MG63 (cell line): Measurements from ENCODE around the gene TM9SF1. TPM values are rescaled to one million over a fixed set of nuclear protein-coding genes. Genes with fewer than 3 reads are reported as not detected.

ENCODE experiments used
- DNase-seq: peaks from one replicate; pipeline ENCODE4 v3.0.0-alpha.2; 2020
- H3K27me3 ChIP-seq: fragments of 250-450 bp; sonication (Bioruptor Pico); 2 replicates; pipeline ENCODE4 v1.5.1; 2020; ENCODE audit warnings: mild to moderate bottlenecking, moderate library complexity
- H3K36me3 ChIP-seq: fragments of 250-450 bp; sonication (Bioruptor Pico); 2 replicates; pipeline ENCODE4 v1.5.1; 2020; ENCODE audit warnings: mild to moderate bottlenecking, moderate library complexity
- H3K4me3 ChIP-seq: fragments of 250-450 bp; sonication (Bioruptor Pico); 2 replicates; pipeline ENCODE4 v1.5.1; 2020; ENCODE audit warnings: mild to moderate bottlenecking, moderate library complexity
- H3K9me3 ChIP-seq: fragments of 250-450 bp; sonication (Bioruptor Pico); 2 replicates; pipeline ENCODE4 v1.5.1; 2020; ENCODE audit warnings: mild to moderate bottlenecking, moderate library complexity
- total RNA-seq: library from RNA; depleted of rRNA; stranded (reverse); fragments of >200 nt; shearing (Covaris generic); gene quantifications from 2 replicates; pipeline ENCODE4 v1.2.3, GENCODE V29; 2014; ENCODE audit warnings: low replicate concordance; rRNA removed

Gene TM9SF1, protein sequence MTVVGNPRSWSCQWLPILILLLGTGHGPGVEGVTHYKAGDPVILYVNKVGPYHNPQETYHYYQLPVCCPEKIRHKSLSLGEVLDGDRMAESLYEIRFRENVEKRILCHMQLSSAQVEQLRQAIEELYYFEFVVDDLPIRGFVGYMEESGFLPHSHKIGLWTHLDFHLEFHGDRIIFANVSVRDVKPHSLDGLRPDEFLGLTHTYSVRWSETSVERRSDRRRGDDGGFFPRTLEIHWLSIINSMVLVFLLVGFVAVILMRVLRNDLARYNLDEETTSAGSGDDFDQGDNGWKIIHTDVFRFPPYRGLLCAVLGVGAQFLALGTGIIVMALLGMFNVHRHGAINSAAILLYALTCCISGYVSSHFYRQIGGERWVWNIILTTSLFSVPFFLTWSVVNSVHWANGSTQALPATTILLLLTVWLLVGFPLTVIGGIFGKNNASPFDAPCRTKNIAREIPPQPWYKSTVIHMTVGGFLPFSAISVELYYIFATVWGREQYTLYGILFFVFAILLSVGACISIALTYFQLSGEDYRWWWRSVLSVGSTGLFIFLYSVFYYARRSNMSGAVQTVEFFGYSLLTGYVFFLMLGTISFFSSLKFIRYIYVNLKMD
- total RNA-seq, result 25.2 and 39.3 TPM in 2 replicates

DNA sequence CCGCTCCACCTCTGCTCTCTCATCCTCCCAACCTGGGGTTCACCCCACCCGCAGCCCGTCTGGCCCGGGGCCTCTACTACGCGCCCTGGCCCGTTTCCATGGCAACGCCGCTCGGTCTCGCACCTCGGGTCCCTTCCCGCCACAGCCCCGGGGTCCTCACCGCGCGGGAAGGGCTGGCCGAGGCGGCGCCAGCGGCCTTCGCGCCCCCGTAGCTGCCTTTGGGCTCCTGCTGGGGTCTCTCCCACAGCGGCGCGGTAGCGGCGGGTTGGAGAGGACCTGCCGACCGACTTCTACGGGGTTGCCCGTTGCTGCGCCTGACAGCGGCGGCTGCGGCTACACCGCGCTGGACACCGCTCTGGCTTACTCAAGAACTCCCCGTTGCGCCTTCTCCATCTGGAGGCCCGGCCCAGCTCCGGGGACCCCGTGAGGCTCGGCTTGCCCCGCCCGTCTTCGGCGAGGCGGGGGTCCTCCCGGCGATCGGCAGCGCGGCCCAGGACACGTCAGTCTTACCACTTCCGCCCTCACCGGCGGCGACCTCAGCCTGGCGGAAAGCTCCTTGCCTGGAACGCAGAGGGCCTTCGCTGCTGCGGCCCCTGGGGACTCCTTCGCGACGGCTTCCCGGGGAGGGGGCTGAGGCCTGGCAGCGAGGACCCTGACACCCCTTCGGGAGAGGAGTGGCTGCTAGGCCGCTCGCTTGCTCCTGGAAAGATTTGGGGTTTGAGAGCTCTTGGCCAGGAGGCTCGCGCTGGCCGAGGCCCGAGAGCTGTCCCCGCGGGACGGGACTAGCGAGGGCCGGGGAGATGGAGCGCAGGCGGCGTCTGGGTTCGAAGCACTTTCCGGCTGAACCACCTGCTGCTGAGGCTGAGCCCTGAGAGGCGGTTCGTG, at the start of gene TM9SF1:
Gene TM9SF1, minus strand, starts transcription at position 256 of the 885 bp plus-strand sequence. CDS start 422 bp downstream, outside the sequence.
- Histone ChIP-seq H3K36me3 (peaks cover 3% of the 10 kb centered on the region; the same call in 1 of the 2 replicates), H3K27me3 (no peaks in the 10 kb centered on the region), H3K4me3 (peak within 1 kb of the TSS; percentile 82), H3K9me3 (no peaks in the 10 kb centered on the region)
- peak; percentile 83 for DNase-seq

DNA sequence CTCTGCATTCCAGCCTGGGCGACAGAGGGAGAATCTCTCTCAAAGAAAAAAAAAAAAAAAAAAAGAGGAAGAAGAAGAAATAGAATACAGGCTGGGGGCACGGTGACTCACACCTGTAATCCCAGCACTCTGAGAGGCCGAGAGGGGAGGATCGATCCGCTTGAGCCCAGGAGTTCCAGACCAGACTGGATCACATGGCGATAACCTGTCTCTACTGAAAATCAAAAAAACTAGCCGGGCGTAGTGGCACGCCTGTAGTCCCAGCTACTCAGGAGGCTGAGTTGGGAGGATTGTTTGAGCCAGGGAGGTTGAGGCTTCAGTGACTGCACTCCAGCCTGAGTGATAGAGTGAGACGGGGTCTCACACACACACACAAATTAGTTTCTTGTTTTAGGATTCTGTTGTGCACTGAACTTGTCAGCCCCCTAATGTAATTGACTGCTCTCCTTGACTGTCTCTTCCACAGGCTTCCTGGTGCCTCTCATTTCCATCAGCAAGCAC, 48.1 kb upstream of the TM9SF1 start:
- no peaks in the 10 kb centered on the region for H3K27me3 ChIP-seq
- no peaks in the 10 kb centered on the region for H3K9me3 ChIP-seq
- DNase-seq, result no peak
- H3K4me3 ChIP-seq, result peak overlapping the region; percentile 77
- H3K36me3 ChIP-seq, result peaks cover 18% of the 10 kb centered on the region

DNA sequence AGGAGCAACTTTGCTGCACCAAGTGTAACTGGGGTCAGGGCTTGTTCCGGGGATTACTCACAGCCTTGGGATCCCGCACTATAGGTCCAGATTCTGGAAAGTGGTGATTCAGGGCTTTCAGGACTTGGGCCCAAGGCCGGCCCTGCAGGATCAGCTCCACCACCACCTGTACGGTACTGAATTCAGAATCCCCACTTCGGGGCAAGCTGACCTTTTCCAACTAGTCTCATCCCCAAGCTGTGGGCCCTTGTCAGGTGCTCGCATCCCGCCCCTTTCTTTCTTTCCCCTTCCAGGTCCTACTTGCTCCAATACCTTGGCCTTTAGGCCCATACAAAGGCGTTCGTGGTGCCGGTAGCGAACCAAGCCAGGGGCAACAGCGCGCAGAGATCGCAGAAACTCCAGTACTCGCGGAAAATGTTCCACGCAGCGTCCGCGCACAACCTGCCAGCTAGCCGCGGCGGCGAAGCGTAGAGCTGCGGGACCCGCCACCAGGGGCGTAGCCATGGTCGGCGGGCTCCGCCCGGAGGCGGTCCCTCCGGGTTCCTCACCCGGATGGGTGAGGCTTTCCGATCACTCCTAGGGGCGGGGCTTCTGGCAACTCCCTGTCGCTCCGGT, 46.7 kb upstream of the TM9SF1 start:
- H3K36me3 ChIP-seq, result peaks cover 22% of the 10 kb centered on the region
- peak; percentile 91 for DNase-seq
- H3K27me3 ChIP-seq, result no peaks in the 10 kb centered on the region
- no peaks in the 10 kb centered on the region for H3K9me3 ChIP-seq
- peak overlapping the region; percentile 77 for H3K4me3 ChIP-seq

DNA sequence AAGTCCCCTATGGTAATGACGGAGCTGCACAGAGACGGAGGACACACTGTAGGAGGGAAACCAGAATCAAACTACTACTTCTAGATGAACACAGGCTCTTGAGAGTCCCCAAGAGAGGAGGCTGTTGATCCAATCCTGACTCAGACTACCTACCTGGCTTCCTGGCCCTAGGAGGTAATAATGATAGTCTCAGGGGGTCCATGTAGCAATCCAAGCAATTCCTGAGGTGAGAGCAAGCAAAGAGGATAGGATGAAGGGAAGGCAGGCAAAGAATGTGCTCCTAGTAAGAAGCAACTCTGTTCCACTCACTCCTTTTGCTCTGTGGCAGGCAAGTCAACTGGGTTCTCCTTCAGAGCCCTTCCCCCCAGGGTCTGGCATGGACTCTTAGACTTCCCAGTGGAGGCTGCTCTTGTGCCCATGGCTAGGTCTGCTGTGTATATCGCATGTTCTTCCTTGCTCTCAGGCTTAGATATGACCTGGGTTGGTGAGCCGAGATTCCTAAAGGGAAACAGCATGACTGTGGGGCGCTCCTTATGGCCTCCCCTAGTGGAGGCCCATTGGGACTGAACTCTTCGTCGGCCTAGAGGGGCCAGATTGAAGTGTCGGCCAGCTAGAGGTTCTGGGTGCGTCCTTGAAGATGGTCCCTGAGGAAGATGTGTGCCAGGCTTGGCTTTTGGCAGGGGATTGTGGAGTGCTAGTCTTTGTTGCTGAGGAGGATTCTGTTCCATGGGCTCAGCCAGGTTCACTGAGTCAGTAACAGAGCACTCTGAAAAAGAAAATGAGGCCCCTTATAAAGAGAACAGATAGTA, 45.1 kb upstream of the TM9SF1 start:
- peaks cover 29% of the 10 kb centered on the region for H3K36me3 ChIP-seq
- DNase-seq, result no peak
- H3K4me3 ChIP-seq, result no peak overlapping the region
- no peaks in the 10 kb centered on the region for H3K9me3 ChIP-seq
- H3K27me3 ChIP-seq, result no peaks in the 10 kb centered on the region

DNA sequence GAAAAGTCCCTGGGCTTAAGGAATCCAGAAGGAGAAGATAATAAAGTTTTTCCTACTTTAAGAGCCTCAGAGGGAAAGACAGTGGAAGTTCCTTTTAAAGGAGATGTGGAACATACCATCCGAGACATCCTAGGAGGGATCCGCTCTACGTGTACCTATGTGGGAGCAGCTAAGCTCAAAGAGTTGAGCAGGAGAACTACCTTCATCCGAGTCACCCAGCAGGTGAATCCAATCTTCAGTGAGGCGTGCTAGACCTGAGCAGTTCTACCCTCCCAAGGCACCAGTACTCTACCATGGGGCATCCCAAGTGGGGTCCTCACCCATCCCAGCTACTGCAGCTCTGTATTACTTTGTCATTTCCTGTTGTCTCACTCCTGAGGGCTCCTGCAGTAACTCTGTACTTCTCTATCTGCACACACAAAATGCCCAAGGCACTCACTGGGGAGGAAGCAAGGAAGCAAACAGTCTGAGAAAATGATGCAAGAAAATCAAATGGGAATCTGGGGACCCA, 43.3 kb upstream of the TM9SF1 start:
- no peak for DNase-seq
- no peaks in the 10 kb centered on the region for H3K27me3 ChIP-seq
- no peak overlapping the region for H3K4me3 ChIP-seq
- peaks cover 32% of the 10 kb centered on the region for H3K36me3 ChIP-seq
- no peaks in the 10 kb centered on the region for H3K9me3 ChIP-seq

DNA sequence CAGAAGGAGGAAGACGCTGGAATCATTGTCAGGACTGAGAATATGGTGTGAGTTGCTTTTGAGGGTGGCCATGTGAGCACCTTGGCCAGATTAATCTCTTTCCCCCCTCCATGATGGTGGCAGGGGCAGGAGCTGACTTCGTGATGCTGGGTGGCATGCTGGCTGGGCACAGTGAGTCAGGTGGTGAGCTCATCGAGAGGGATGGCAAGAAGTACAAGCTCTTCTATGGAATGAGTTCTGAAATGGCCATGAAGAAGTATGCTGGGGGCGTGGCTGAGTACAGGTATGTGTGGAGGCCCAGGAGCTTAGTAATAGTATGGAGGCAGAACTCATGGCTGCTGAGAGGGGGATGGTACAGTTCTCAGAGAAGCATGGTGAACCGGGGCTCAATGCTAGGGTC, 42.9 kb upstream of the TM9SF1 start:
- H3K4me3 ChIP-seq, result no peak overlapping the region
- DNase-seq, result no peak
- H3K36me3 ChIP-seq, result peaks cover 32% of the 10 kb centered on the region
- H3K27me3 ChIP-seq, result no peaks in the 10 kb centered on the region
- no peaks in the 10 kb centered on the region for H3K9me3 ChIP-seq

DNA sequence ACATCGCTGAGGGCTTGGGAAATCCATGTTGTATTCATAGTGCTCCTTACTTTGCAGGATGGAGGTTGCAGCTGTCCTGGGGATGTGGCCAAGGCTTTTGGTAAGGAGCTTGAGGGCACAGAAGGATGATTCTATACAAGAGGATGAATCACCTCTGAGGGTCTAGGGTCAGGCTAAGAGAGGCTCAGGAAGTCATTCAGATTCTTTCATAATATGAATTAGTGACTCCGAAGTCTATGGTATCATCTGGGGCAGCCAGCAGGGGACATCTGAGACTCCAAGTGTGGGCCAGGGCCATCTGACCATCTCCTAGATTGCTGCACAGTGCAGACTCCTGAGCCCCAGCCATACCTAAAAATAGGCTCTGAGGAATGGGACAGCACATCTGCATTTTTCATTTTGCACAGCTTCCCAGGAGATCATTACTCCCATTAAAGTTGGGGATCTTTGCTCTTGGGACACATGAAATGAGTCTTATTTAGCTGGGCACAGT, 42.3 kb upstream of the TM9SF1 start:
- no peak for DNase-seq
- H3K36me3 ChIP-seq, result peaks cover 32% of the 10 kb centered on the region
- H3K9me3 ChIP-seq, result no peaks in the 10 kb centered on the region

DNA sequence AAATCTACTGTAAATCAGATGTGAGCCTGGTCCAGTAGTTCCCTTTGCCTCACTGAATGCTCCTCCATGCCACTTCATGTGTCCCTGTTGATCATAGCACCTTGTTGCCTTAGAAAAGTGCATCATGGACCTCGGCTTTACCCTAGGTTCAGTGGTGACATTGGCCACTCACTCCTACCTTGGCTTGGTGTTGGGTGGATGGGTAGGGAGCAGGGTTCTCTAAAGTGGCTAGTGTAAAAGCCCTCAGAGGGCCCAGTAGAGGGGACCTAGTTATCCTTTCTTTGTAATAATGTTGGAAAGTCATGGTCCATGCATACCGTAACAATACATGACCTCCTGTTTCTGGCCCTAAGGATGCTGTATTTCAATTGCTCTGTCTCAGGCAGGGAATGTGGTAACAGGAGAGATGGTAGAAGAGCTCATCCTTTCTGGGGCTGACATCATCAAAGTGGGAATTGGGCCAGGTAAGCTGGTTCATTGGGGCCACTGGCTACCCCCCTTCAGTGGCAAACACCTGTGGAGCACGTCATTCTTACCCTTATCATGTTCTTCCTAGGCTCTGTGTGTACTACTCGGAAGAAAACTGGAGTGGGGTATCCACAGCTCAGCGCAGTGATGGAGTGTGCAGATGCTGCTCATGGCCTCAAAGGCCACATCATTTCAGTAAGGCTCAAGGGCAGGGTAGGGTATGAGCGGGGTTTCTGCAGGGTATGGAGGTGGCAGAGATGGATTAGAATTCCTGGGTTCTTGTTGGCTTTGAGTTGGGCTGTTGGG, 41.6 kb upstream of the TM9SF1 start:
- H3K27me3 ChIP-seq, result no peaks in the 10 kb centered on the region
- no peaks in the 10 kb centered on the region for H3K9me3 ChIP-seq
- no peak for DNase-seq
- no peak overlapping the region for H3K4me3 ChIP-seq
- H3K36me3 ChIP-seq, result peaks cover 32% of the 10 kb centered on the region

More for the DNA sequence above, 42.3 kb upstream of the TM9SF1 start:
- Histone ChIP-seq H3K4me3 (no peak overlapping the region), H3K27me3 (no peaks in the 10 kb centered on the region)

DNA sequence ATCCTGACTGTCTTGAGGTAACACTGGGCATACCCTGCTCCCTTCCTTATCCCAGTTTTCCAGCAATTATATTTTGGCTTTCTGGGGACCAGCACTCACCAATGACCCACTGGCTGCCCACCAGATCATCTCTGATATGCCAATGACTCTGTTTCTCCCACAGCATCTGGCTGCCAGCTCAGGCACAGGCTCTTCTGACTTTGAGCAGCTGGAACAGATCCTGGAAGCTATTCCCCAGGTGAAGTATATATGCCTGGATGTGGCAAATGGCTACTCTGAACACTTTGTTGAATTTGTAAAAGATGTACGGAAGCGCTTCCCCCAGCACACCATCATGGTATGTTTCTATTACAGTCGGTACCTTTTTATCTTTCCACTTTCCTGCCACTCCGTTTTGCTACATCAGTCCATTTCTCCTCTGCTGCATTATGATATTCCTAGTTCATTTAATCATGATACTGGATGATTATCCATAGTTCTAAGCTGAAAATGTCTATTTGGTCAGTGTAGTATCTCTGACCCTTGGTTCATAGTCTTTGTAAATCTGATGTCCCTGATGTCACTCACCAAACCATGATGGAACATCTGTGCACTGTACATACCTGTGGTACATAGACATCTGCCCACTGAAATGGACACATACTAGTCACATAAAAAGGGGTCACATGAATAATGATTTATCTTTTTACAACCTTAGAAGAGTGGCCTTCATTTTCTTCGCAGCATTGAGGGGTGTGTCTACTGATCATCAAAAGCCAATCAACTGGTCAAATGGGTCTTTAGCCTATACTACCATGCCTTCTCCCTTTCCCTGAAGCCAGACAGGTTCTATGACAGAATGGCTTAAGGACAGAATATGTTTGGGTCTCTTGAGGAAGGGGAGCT, 40.8 kb upstream of the TM9SF1 start:
- Histone ChIP-seq H3K27me3 (no peaks in the 10 kb centered on the region), H3K4me3 (no peak overlapping the region), H3K9me3 (no peaks in the 10 kb centered on the region), H3K36me3 (peaks cover 30% of the 10 kb centered on the region)
- DNase-seq, result no peak

DNA sequence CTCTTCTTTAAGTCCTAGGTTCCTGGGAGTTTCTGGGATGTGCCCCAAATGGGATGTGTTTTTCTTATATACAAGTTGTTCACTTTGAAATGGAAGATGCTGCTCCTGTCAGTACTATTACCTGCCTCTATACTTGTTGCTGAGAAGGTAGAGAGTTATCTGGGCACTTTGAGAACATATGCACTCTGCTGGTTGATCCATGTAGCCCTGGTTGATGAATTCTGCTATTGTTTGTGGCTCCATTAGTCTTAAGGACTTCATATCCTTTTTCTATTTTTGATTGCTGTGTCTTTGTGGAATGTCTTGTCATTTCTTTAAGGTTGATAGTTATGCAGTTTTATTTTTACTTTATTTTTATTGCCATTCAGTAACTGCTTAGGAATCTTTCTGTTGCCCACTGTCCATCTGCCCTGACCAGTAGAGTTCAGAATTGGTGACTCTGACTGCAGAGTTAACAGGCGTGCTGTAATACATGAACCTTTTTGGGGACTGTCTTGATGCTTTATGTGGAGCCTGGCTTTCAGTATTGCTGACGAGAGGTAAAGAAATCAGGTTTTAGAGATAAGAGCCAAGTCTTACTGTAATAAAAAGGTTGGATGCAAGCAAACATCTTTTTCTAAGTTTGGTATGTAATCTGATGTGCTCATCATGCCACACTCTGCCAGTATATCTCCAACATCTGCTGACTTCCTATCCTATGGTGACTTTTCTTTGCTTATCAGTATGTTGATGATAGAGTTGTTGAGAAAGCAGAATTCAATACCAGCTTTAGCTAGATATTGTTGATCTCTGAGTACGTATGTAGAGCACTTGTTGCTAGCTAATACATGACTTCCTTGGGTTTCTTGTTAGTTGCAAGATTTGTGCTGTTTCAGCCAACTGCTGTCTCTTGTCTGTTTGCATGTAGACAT, 39.1 kb upstream of the TM9SF1 start:
- no peaks in the 10 kb centered on the region for H3K9me3 ChIP-seq
- DNase-seq, result no peak
- peaks cover 18% of the 10 kb centered on the region for H3K36me3 ChIP-seq

DNA sequence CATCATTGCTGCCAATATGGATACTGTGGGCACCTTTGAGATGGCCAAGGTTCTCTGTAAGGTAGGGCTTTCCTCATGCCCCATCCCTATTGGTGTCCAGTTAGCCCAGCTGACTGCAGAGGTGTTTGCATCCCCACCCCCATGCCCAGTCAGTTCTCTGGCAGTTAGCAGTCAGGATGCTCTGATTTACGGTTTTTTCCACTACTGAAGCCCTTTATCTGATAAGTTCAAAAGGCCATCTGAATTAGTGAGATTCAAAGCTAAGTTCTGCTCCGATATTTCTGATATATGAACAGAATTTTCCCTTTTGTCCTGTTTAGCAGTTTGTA, 38.3 kb upstream of the TM9SF1 start:
- no peaks in the 10 kb centered on the region for H3K27me3 ChIP-seq
- DNase-seq, result no peak
- H3K4me3 ChIP-seq, result peak overlapping the region; percentile 80
- H3K9me3 ChIP-seq, result no peaks in the 10 kb centered on the region
- H3K36me3 ChIP-seq, result peaks cover 18% of the 10 kb centered on the region

More for the DNA sequence above, 39.1 kb upstream of the TM9SF1 start:
- no peaks in the 10 kb centered on the region for H3K27me3 ChIP-seq
- H3K4me3 ChIP-seq, result no peak overlapping the region

DNA sequence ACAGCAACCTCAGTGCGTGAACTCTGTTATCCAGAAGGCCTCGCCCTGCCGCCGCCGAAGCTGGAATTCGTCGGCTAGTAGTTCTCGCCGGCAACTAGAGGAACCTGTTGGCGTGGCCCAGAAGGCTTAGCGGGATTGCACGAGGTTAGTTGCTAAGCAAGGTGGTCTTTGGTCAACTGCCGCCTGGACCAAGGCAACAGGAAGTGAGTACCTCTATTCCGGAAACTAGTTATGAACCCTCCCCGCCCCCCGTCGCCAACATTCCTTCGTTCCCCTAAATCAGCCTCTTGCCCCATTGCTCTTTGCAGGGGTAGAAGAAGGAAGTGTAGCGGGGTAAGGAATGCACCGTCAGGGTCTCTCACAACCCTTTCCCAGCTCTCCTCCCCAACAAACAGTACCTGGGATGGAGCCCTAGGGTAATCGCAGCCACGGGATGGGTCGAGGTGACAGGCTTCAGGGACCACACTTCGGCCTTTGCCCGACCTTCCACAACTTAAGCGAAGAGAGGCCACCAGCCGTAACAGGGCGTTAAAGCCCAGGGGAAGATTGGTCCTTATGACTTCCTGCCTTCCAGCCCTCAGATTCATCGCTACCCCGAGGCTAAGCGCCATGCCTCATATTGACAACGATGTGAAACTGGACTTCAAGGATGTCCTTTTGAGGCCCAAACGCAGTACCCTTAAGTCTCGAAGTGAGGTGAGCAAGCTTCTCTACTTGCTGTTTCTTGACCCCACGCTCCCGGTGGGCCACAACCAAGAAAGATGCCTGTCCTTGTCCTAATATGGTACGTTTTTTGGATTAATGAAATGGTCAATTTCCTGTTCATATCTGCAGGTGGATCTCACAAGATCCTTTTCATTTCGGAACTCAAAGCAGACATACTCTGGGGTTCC, 37.6 kb upstream of the TM9SF1 start, which contains the start of gene GMPR2:
Gene GMPR2, plus strand, starts transcription at position 285 of the 893 bp plus-strand sequence. Its CDS starts 325 bp downstream, at position 610.
- DNase-seq, result no peak
- peak within 1 kb of the TSS; percentile 80 for H3K4me3 ChIP-seq
- no peaks in the 10 kb centered on the region for H3K9me3 ChIP-seq
- peaks cover 18% of the 10 kb centered on the region for H3K36me3 ChIP-seq
- H3K27me3 ChIP-seq, result no peaks in the 10 kb centered on the region
